Neural cell (in vitro differentiated cells): ENCODE measurements around the gene HECA.

ENCODE experiments used
- CTCF ChIP-seq: fragments of 450-650 bp; IDR thresholded peaks from 2 replicates; pipeline ENCODE4 v1.5.1; 2014; ENCODE audit warnings: antibody characterized with exemption, mild to moderate bottlenecking, moderate library complexity; ENCODE audit not compliant: poor library complexity, severe bottlenecking
- EP300 ChIP-seq: fragments of 450-650 bp; conservative IDR thresholded peaks from 2 replicates; pipeline ENCODE4 v1.6.1; 2014; ENCODE audit warnings: antibody characterized with exemption, mild to moderate bottlenecking, moderate library complexity; ENCODE audit not compliant: poor library complexity, severe bottlenecking
- EZH2 ChIP-seq: fragments of 200-600, 300-800 bp; shearing (Covaris generic), sonication (generic); IDR thresholded peaks from 2 replicates; pipeline ENCODE4 v1.6.1; 2014; ENCODE audit warnings: antibody characterized with exemption, low read length, borderline replicate concordance, mild to moderate bottlenecking; ENCODE audit not compliant: insufficient read depth, poor library complexity, severe bottlenecking
- POLR2AphosphoS5 ChIP-seq: IDR thresholded peaks from 2 replicates; pipeline ENCODE4 v1.6.1; 2012

- TF ChIP-seq POLR2AphosphoS5 (no peak), CTCF (no peak), EZH2 (no peak), EP300 (no peak)
Measured at GRCh38 chr6:139175389-139175948, 40.6 kb downstream of the HECA start.
